HCT116 (cell line): ENCODE data around the gene HAO1. TPM values are rescaled to one million over a fixed set of nuclear protein-coding genes. Genes with fewer than 3 reads are reported as not detected.

Experiments
- ATAC-seq: fragments of 200-7000 bp; cut with Tn5 transposase; 2 replicates; pipeline ENCODE4 v1.9.1; 2020; ENCODE audit warnings: mild to moderate bottlenecking, moderate library complexity
- BruUV-seq: library from RNA; stranded (reverse); fragments of 400-500 nt; replicated peaks from 2 replicates; lab custom pipeline; 2021; lab: Mats Ljungman, UMichigan
- CTCF ChIA-PET: fragments of 300-600 bp; sonication (Branson Sonifier 250); formaldehyde crosslinking; loops from one replicate; lab custom pipeline; 2021; ENCODE audit warnings: antibody characterized with exemption; lab: Charles Lee
- POLR2A ChIA-PET: fragments of 300-600, 350-600 bp; sonication (Branson Sonifier 250); formaldehyde crosslinking; loops from one replicate; lab custom pipeline; 2021; ENCODE audit warnings: antibody characterized with exemption; lab: Charles Lee
- RAD21 ChIA-PET, 2 experiments: fragments of 300-600 bp; sonication (Branson Sonifier 250); formaldehyde crosslinking; loops; one replicate each; lab custom pipeline; 2023; ENCODE audit warnings: low total read pairs in 2 of 2; ENCODE audit not compliant: uncharacterized antibody in 2 of 2, unreplicated experiment in 2 of 2, low non-redundant PET in 1 of 2; lab: Charles Lee
- DNase-seq: peaks from one replicate; pipeline ENCODE4 v3.0.0-alpha.2; 2010; ENCODE audit warnings: low read depth, low spot score
- H2AFZ ChIP-seq: fragments of 200-600 bp; shearing (Covaris generic), sonication (generic); 2 replicates; pipeline ENCODE4 v1.6.1; 2017; ENCODE audit warnings: low read depth, mixed run types, mixed read lengths, antibody characterized with exemption, low read length; ENCODE audit not compliant: poor library complexity, severe bottlenecking
- H3K27ac ChIP-seq: 2 replicates; pipeline ENCODE4 v1.5.1; 2012; ENCODE audit warnings: low read depth, low read length
- H3K27me3 ChIP-seq: fragments of 200-600 bp; sonication (generic); 2 replicates; pipeline ENCODE4 v1.6.1; 2016; ENCODE audit warnings: mixed run types, low read length, mixed read lengths; ENCODE audit not compliant: insufficient read depth
- H3K36me3 ChIP-seq, 2 experiments: fragments of 200-500 bp in 1 of 2; fragments of 200-600 bp in 1 of 2; sonication (Bioruptor generic) in 1 of 2; sonication (generic) in 1 of 2; 2 replicates each; pipeline versions ENCODE4 v1.5.1 to v1.6.1; 2014 to 2016; ENCODE audit warnings: low read length in 2 of 2, inconsistent platforms in 1 of 2, mixed read lengths in 1 of 2, mixed run types in 1 of 2; ENCODE audit not compliant: insufficient read depth in 2 of 2, control insufficient read depth in 1 of 2
- H3K4me1 ChIP-seq, 2 experiments: fragments of 200-600 bp in 1 of 2; sonication (generic) in 1 of 2; 2 replicates each; pipeline versions ENCODE4 v1.5.1 to v1.6.1; 2012 to 2017; ENCODE audit warnings: low read length in 2 of 2, inconsistent platforms in 1 of 2, mild to moderate bottlenecking in 1 of 2, mixed read lengths in 1 of 2, mixed run types in 1 of 2, moderate library complexity in 1 of 2; ENCODE audit not compliant: insufficient read depth in 2 of 2, control insufficient read depth in 1 of 2
- H3K4me2 ChIP-seq: fragments of 200-600 bp; sonication (generic); 2 replicates; pipeline ENCODE4 v1.6.1; 2017; ENCODE audit warnings: mixed run types, low read length, mixed read lengths
- H3K4me3 ChIP-seq, 2 experiments: fragments of 200-600 bp in 1 of 2; sonication (generic) in 1 of 2; replicated peaks in 1 of 2; 2 replicates each; pipeline ENCODE4 v1.5.1; 2011 to 2016; ENCODE audit warnings: low read length in 2 of 2, control low read depth in 1 of 2, low read depth in 1 of 2, mild to moderate bottlenecking in 1 of 2, mixed read lengths in 1 of 2, mixed run types in 1 of 2
- H3K79me2 ChIP-seq: fragments of 200-600 bp; sonication (generic); 2 replicates; pipeline ENCODE4 v1.6.1; 2017; ENCODE audit warnings: mild to moderate bottlenecking, mixed run types, low read length, moderate library complexity, mixed read lengths; ENCODE audit not compliant: insufficient read depth
- H3K9ac ChIP-seq: fragments of 200-600 bp; sonication (generic); 2 replicates; pipeline ENCODE4 v1.6.1; 2016; ENCODE audit warnings: low read length, mixed read lengths
- H3K9me2 ChIP-seq: fragments of 200-600 bp; sonication (generic), shearing (Covaris generic); 2 replicates; pipeline ENCODE4 v1.6.1; 2017; ENCODE audit warnings: mixed run types, mild to moderate bottlenecking, moderate library complexity; ENCODE audit not compliant: insufficient read depth
- H3K9me3 ChIP-seq, 2 experiments: fragments of 200-500 bp in 1 of 2; fragments of 200-600 bp in 1 of 2; sonication (Bioruptor generic) in 1 of 2; sonication (generic) in 1 of 2; 2 replicates each; pipeline ENCODE4 v1.6.1; 2014 to 2017; ENCODE audit warnings: low read length in 2 of 2, mixed read lengths in 2 of 2, inconsistent platforms in 1 of 2, low read depth in 1 of 2, mild to moderate bottlenecking in 1 of 2, mixed run types in 1 of 2, moderate library complexity in 1 of 2; ENCODE audit not compliant: control insufficient read depth in 1 of 2, insufficient read depth in 1 of 2
- H4K20me1 ChIP-seq: fragments of 200-600 bp; sonication (generic), shearing (Covaris generic); 2 replicates; pipeline ENCODE4 v1.6.1; 2017; ENCODE audit warnings: mixed run types, mild to moderate bottlenecking, moderate library complexity; ENCODE audit not compliant: insufficient read depth
- ATF3 ChIP-seq: IDR thresholded peaks from 2 replicates; pipeline ENCODE4 v1.6.1; 2012
- CBX3 ChIP-seq: IDR thresholded peaks from 2 replicates; pipeline ENCODE4 v1.6.1; 2012; ENCODE audit warnings: low read depth
- EGR1 ChIP-seq: IDR thresholded peaks from 2 replicates; pipeline ENCODE4 v1.6.1; 2012; ENCODE audit warnings: low read depth
- EZH2 ChIP-seq: fragments of 200-600 bp; sonication (generic); IDR thresholded peaks from 2 replicates; pipeline ENCODE4 v1.6.1; 2017; ENCODE audit warnings: antibody characterized with exemption, mixed run types
- EZH2phosphoT487 ChIP-seq: fragments of 200-600 bp; IDR thresholded peaks from 2 replicates; pipeline ENCODE4 v1.6.1; 2018; ENCODE audit warnings: antibody characterized with exemption, borderline replicate concordance
- FOSL1 ChIP-seq: IDR thresholded peaks from 2 replicates; pipeline ENCODE4 v1.6.1; 2012; ENCODE audit warnings: low read depth
- JUND ChIP-seq: IDR thresholded peaks from 2 replicates; pipeline ENCODE4 v1.6.1; 2012
- MAX ChIP-seq: IDR thresholded peaks from 2 replicates; pipeline ENCODE4 v1.6.1; 2012
- POLR2A ChIP-seq: IDR thresholded peaks from 2 replicates; pipeline ENCODE4 v1.7.0; 2011; ENCODE audit warnings: borderline replicate concordance; ENCODE audit not compliant: insufficient read depth, insufficient read length; ENCODE audit errors: extremely low read depth
- POLR2AphosphoS5 ChIP-seq: IDR thresholded peaks from 2 replicates; pipeline ENCODE4 v1.6.1; 2011; ENCODE audit warnings: mild to moderate bottlenecking, low read depth, low read length, moderate library complexity
- RAD21 ChIP-seq: IDR thresholded peaks from 2 replicates; pipeline ENCODE4 v1.6.1; 2012; ENCODE audit warnings: low read depth, mild to moderate bottlenecking
- REST ChIP-seq: IDR thresholded peaks from 2 replicates; pipeline ENCODE4 v1.6.1; 2012; ENCODE audit warnings: low read depth
- SIN3A ChIP-seq: IDR thresholded peaks from 2 replicates; pipeline ENCODE4 v1.6.1; 2012; ENCODE audit warnings: low read depth
- SRF ChIP-seq: IDR thresholded peaks from 2 replicates; pipeline ENCODE4 v1.6.1; 2012; ENCODE audit warnings: low read depth
- TCF7L2 ChIP-seq: IDR thresholded peaks from 2 replicates; pipeline ENCODE4 v1.7.0; 2011; ENCODE audit warnings: borderline replicate concordance, inconsistent platforms; ENCODE audit not compliant: insufficient read depth, insufficient read length; ENCODE audit errors: extremely low read depth
- ZFX ChIP-seq: fragments of 450-650 bp; IDR thresholded peaks from 2 replicates; pipeline ENCODE4 v1.6.1; 2017
- intact Hi-C: fragments of 100-400 bp; cut with micrococcal nuclease; formaldehyde crosslinking; loops from 2 replicates; pipeline ENCODE4 v1.10.0; 2022
- total RNA-seq: library from RNA; stranded (reverse); gene quantifications from one replicate; pipeline ENCODE4 v1.2.1, GENCODE V29; 2021; ENCODE audit not compliant: unreplicated experiment
- TF ChIP-seq, protein P1 (sequence below): IDR thresholded peaks from 2 replicates; pipeline ENCODE4 v1.6.1; 2011; ENCODE audit warnings: mild to moderate bottlenecking, low read length, moderate library complexity; ENCODE audit not compliant: insufficient replicate concordance; ENCODE audit errors: extremely low read depth
- TF ChIP-seq, protein P2 (sequence below), 3 experiments: fragments of 200-600 bp in 1 of 3; sonication (generic) in 1 of 3; IDR thresholded peaks in 2 of 3; conservative IDR thresholded peaks in 1 of 3; 2 replicates each; pipeline ENCODE4 v1.5.1; 2012 to 2017; ENCODE audit warnings: low read depth in 2 of 3, low read length in 2 of 3, antibody characterized with exemption in 1 of 3, borderline replicate concordance in 1 of 3, control low read depth in 1 of 3, mild to moderate bottlenecking in 1 of 3, mixed read lengths in 1 of 3, mixed run types in 1 of 3, moderate library complexity in 1 of 3; ENCODE audit not compliant: insufficient read depth in 1 of 3

Gene HAO1
- total RNA-seq, 1 experiment from 2014 or later, result 0.12 TPM

DNA sequence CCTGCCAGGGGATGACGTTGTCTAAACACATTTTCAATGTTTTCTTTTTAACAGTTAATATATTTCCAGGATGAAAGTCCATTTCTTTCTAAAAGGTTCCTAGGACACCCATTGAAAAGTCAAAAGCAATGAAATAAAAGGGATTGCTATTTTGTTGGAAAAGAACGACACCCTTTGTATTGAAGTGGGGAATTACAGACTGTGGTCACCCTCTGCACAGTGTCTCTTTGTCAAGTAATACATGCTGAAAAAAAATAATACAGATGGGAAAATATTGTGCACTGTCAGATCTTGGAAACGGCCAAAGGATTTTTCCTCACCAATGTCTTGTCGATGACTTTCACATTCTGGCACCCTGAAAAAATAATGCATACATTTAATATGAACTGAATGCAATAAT is 56.9 kb downstream of the HAO1 start (continued):
- TF ChIP-seq, protein P1, sequence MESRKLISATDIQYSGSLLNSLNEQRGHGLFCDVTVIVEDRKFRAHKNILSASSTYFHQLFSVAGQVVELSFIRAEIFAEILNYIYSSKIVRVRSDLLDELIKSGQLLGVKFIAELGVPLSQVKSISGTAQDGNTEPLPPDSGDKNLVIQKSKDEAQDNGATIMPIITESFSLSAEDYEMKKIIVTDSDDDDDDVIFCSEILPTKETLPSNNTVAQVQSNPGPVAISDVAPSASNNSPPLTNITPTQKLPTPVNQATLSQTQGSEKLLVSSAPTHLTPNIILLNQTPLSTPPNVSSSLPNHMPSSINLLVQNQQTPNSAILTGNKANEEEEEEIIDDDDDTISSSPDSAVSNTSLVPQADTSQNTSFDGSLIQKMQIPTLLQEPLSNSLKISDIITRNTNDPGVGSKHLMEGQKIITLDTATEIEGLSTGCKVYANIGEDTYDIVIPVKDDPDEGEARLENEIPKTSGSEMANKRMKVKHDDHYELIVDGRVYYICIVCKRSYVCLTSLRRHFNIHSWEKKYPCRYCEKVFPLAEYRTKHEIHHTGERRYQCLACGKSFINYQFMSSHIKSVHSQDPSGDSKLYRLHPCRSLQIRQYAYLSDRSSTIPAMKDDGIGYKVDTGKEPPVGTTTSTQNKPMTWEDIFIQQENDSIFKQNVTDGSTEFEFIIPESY, result no peak
- no peak for TF ChIP-seq MAX
- TF ChIP-seq FOSL1, result no peak
- TF ChIP-seq CBX3, result no peak
- no peak for TF ChIP-seq EZH2

- ATAC-seq, result no peak
- H3K27me3 ChIP-seq, result no peaks in the 10 kb centered on the region; the same call in 1 of the 2 replicates
- TF ChIP-seq SRF, result no peak
- no peak for TF ChIP-seq EZH2phosphoT487
- no peak for TF ChIP-seq ZFX
- TF ChIP-seq, protein P2, sequence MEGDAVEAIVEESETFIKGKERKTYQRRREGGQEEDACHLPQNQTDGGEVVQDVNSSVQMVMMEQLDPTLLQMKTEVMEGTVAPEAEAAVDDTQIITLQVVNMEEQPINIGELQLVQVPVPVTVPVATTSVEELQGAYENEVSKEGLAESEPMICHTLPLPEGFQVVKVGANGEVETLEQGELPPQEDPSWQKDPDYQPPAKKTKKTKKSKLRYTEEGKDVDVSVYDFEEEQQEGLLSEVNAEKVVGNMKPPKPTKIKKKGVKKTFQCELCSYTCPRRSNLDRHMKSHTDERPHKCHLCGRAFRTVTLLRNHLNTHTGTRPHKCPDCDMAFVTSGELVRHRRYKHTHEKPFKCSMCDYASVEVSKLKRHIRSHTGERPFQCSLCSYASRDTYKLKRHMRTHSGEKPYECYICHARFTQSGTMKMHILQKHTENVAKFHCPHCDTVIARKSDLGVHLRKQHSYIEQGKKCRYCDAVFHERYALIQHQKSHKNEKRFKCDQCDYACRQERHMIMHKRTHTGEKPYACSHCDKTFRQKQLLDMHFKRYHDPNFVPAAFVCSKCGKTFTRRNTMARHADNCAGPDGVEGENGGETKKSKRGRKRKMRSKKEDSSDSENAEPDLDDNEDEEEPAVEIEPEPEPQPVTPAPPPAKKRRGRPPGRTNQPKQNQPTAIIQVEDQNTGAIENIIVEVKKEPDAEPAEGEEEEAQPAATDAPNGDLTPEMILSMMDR (IDR thresholded peaks at IDR 0.05 in 2 of 3, conservative IDR thresholded peaks at IDR 0.05 in 1 of 3; ENCODE audit: borderline replicate concordance in 1 of 3, insufficient read depth in 1 of 3, low read depth in 2 of 3, low read length in 2 of 3), result no peak
- no peak for TF ChIP-seq ATF3
- no peak for TF ChIP-seq TCF7L2
- no peak for TF ChIP-seq JUND
- no peak for TF ChIP-seq EGR1
- no peak for TF ChIP-seq POLR2AphosphoS5
- TF ChIP-seq EZH2, result no peak
- TF ChIP-seq RAD21, result no peak
- TF ChIP-seq MAX, result no peak
- TF ChIP-seq SIN3A, result no peak
- no peak for TF ChIP-seq REST
- TF ChIP-seq POLR2A, result no peak
- no peak for DNase-seq
- no peaks in the 10 kb centered on the region for H3K4me1 ChIP-seq
- H3K9me2 ChIP-seq, result no peaks in the 10 kb centered on the region
- no peaks in the 10 kb centered on the region for H3K9me3 ChIP-seq
- ChIA-PET RAD21 (no interaction called here), CTCF (no interaction called here), POLR2A (no interaction called here)
- H4K20me1 ChIP-seq, result no peaks in the 10 kb centered on the region; the same call in 1 of the 2 replicates
- H3K27ac ChIP-seq, result no peak overlapping the region
- intact Hi-C loops, result no loop called here
- H3K9ac ChIP-seq, result no peak overlapping the region
- no peak overlapping the region for H3K4me3 ChIP-seq
- no peak overlapping the region for H2AFZ ChIP-seq
- no peaks in the 10 kb centered on the region for H3K36me3 ChIP-seq
- no peak overlapping the region for H3K4me2 ChIP-seq
- H3K79me2 ChIP-seq, result no peaks in the 10 kb centered on the region
- no TSS peak for BruUV-seq
Measured at GRCh38 chr20:7882076-7882475, 58.2 kb downstream of the HAO1 start.
